ENCODE measurements around the gene COL1A1.
A peak's percentile ranks its signal among the peaks of the same experiment; 100 is the strongest.

The COL1A1 gene

GRCh38 chr17:50181591-50182560 lies 19.6 kb downstream of the COL1A1 start:
- Histone ChIP-seq H3K36me3 (peaks cover 16 to 17% (median 16%) of the 10 kb centered on the region in 3 donors), H3K4me3 (no peak overlapping the region), H3K27me3 (no peaks in the 10 kb centered on the region), H3K27ac (peak overlapping the region; percentile 98 to 99), H3K4me1 (peaks cover 0 to 55% (median 47%) of the 10 kb centered on the region in 4 donors), H3K9me3 (no peaks in the 10 kb centered on the region)
- no peak for TF ChIP-seq CTCF (IDR thresholded peaks at IDR 0.05)
- DNase-seq: no peak
- intact Hi-C loops (cut with DNase I; ENCODE audit: low total_unique reads): no loop called here

GRCh38 chr17:50181144-50181543 lies 20.3 kb downstream of the COL1A1 start:
- H3K27ac ChIP-seq: peak overlapping the region; percentile 98 to 99
- intact Hi-C loops (cut with DNase I; ENCODE audit: low total_unique reads): no loop called here
- TF ChIP-seq CTCF (IDR thresholded peaks at IDR 0.05): no peak
- no peaks in the 10 kb centered on the region for H3K9me3 ChIP-seq
- no peak overlapping the region for H3K4me3 ChIP-seq
- no peak for DNase-seq
- H3K4me1 ChIP-seq: peaks cover 0 to 57% (median 52%) of the 10 kb centered on the region in 4 donors
- H3K27me3 ChIP-seq: no peaks in the 10 kb centered on the region
- peaks cover 8 to 10% (median 9%) of the 10 kb centered on the region in 3 donors for H3K36me3 ChIP-seq

GRCh38 chr17:50180620-50181019 lies 20.8 kb downstream of the COL1A1 start:
- Histone ChIP-seq H3K9me3 (no peaks in the 10 kb centered on the region), H3K27ac (peak overlapping the region; percentile 98 to 99), H3K27me3 (no peaks in the 10 kb centered on the region), H3K36me3 (peaks cover 3 to 5% (median 4%) of the 10 kb centered on the region in 3 donors), H3K4me3 (no peak overlapping the region), H3K4me1 (peaks cover 0 to 57% (median 52%) of the 10 kb centered on the region in 4 donors)
- no peak for DNase-seq
- no peak for TF ChIP-seq CTCF (IDR thresholded peaks at IDR 0.05)
- intact Hi-C loops (cut with DNase I; ENCODE audit: low total_unique reads): no loop called here

- no peak for TF ChIP-seq CTCF (IDR thresholded peaks at IDR 0.05)
- H3K36me3 ChIP-seq: peaks cover 0 to 2% (median 0%) of the 10 kb centered on the region in 3 donors
- DNase-seq: no peak
- no peaks in the 10 kb centered on the region for H3K9me3 ChIP-seq
- peak overlapping the region; percentile 98 to 99 for H3K27ac ChIP-seq
- intact Hi-C loops (cut with DNase I; ENCODE audit: low total_unique reads): no loop called here
- H3K27me3 ChIP-seq: no peaks in the 10 kb centered on the region
- peaks cover 0 to 57% (median 52%) of the 10 kb centered on the region in 4 donors for H3K4me1 ChIP-seq
- H3K4me3 ChIP-seq: no peak overlapping the region
Observed at GRCh38 chr17:50180111-50180510, 21.3 kb downstream of the COL1A1 start.

- H3K27me3 ChIP-seq: no peaks in the 10 kb centered on the region
- H3K4me1 ChIP-seq: peaks cover 0 to 55% (median 49%) of the 10 kb centered on the region in 4 donors
- H3K27ac ChIP-seq: peak overlapping the region; percentile 98 to 99
- H3K9me3 ChIP-seq: no peaks in the 10 kb centered on the region
- TF ChIP-seq CTCF (IDR thresholded peaks at IDR 0.05): peak; percentile 40 to 51
- intact Hi-C loops (cut with DNase I; ENCODE audit: low total_unique reads): no loop called here
- peak; percentile 84 to 97 for DNase-seq
- H3K4me3 ChIP-seq: peak overlapping the region in 1 of 2 donors; percentile 19
- peaks cover 0 to 4% (median 0%) of the 10 kb centered on the region in 3 donors for H3K36me3 ChIP-seq
Observed at GRCh38 chr17:50177983-50178834, 23.2 kb downstream of the COL1A1 start.

Data from tibial artery (tissue), 4 donors.